ENCODE measurements around the gene MARCHF9. TPM values are rescaled to one million over a fixed set of nuclear protein-coding genes. Genes with fewer than 3 reads are reported as not detected.

MARCHF9 gene
- total RNA-seq, 1 donor from 2014 or later: 13.8 TPM

- Histone ChIP-seq H3K4me1 (peaks cover 50% of the 10 kb centered on the region), H3K27ac (replicated peaks) (peak overlapping the region; percentile 77), H3K9me3 (replicated peaks) (no peaks in the 10 kb centered on the region), H3K4me3 (peak overlapping the region; percentile 68), H3K36me3 (no peaks in the 10 kb centered on the region), H3K27me3 (ENCODE audit: low read depth) (peaks cover 82% of the 10 kb centered on the region)
- TF ChIP-seq CTCF (IDR thresholded peaks at IDR 0.05; ENCODE audit: borderline replicate concordance): no peak
- DNase-seq: no peak
- intact Hi-C loops (cut with micrococcal nuclease): no loop called here
These were observed 15.5 kb upstream of the MARCHF9 start for GRCh38 chr12:57739387-57739786.

DNA sequence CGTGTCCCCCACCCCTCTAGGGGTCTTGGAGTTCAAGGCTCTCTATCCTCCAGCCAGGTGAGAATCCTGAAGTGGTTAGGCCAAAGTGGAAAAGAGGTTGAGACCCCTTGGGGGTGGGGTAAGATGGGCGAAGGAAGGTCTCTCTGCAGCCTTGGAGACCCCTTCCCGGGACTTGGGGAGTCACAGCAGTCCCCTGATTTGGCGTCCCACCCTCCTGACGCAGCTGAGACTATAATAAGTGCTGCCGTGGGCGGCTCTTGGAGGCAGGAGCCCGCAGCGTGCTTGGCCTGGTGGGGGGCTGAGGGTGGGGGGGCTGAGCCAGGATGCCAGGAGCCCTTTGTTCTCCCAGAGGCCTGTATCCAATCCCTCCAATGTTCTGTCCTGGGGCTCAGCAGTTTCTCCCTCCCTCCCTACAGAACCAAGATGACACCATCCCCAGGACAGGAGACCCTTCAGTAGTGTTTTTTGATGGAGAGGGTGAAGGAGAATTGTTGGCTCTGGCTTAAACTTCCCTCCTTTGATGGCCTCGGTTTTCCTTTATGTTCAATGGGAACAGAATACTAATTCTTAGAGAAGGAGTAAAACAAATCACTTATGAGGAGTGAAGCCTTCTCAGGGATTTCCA, 14.9 kb upstream of the MARCHF9 start:
- Histone ChIP-seq H3K27me3 (ENCODE audit: low read depth) (peaks cover 76% of the 10 kb centered on the region), H3K4me1 (peaks cover 55% of the 10 kb centered on the region)
- intact Hi-C loops (cut with micrococcal nuclease): no loop called here

DNA sequence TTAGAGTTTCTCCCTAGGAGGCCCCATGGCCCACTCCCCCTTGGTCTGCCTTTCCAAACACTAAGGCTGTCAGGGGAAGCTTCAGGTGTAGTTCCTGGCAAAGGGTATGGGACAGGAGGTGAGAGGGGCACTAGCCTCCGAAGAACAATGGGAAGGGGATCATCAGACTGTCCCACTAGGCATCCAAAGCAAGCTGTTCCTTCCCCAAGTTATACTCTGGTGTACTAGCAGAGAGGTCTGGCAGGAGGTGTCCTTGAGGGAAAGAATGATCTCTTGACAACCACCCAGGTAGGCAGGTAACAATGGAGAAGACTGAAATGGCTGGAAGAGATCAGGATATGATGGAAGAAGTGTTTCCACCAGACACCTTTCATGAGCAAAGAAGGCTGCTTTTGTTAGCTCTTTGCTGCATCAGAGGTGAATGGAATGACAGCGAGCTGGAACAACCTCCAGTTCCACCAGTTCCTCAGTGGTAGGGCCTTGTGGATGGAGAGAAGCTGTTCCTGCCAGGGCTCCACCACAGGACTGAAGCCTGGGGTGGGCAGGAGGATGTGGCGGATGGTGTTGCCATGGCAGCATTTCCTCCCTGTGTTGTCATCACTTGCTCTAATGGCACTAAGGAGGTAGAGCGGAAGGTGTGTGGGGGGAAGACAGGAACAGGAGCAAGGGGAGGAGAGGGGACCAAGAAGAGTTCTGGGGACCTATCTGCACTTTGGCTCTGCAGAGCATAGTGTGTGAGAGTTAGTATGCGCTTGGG, 14.1 kb upstream of the MARCHF9 start:
- TF ChIP-seq CTCF (IDR thresholded peaks at IDR 0.05; ENCODE audit: borderline replicate concordance): no peak
- no peaks in the 10 kb centered on the region for H3K9me3 ChIP-seq (replicated peaks)
- H3K4me3 ChIP-seq: peak overlapping the region; percentile 68
- H3K27ac ChIP-seq (replicated peaks): peak overlapping the region; percentile 77
- DNase-seq: no peak
- peaks cover 68% of the 10 kb centered on the region for H3K27me3 ChIP-seq (ENCODE audit: low read depth)
- H3K4me1 ChIP-seq: peaks cover 55% of the 10 kb centered on the region
- no peaks in the 10 kb centered on the region for H3K36me3 ChIP-seq
- intact Hi-C loops (cut with micrococcal nuclease): no loop called here

More for the DNA sequence above, 14.9 kb upstream of the MARCHF9 start:
- Histone ChIP-seq H3K9me3 (replicated peaks) (no peaks in the 10 kb centered on the region), H3K27ac (replicated peaks) (peak overlapping the region; percentile 77), H3K4me3 (peak overlapping the region; percentile 68), H3K36me3 (no peaks in the 10 kb centered on the region)
- DNase-seq: no peak
- no peak for TF ChIP-seq CTCF (IDR thresholded peaks at IDR 0.05; ENCODE audit: borderline replicate concordance)

DNA sequence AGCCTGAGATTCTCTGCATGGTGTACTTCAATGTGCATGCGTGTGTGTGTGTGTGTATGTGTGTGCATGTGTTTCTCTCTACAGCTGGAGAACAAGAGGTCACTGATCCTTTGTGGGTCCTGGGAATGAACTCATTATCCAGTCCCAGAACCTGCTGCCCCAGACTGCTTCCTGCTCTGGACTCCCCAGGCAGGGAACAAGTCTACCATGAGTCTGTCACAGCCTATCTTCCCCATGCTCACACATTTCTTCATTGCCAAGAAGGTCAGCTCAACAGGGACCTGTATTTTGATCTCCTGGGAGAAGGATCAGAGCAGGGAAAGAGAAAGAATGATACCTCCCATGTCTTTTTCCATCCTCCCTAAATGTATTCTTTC, 13.5 kb upstream of the MARCHF9 start:
- Histone ChIP-seq H3K36me3 (peaks cover 2% of the 10 kb centered on the region), H3K4me3 (peak overlapping the region; percentile 68), H3K4me1 (peaks cover 55% of the 10 kb centered on the region), H3K9me3 (replicated peaks) (no peaks in the 10 kb centered on the region), H3K27me3 (ENCODE audit: low read depth) (peaks cover 62% of the 10 kb centered on the region), H3K27ac (replicated peaks) (peak overlapping the region; percentile 77)
- intact Hi-C loops (cut with micrococcal nuclease): no loop called here
- no peak for TF ChIP-seq CTCF (IDR thresholded peaks at IDR 0.05; ENCODE audit: borderline replicate concordance)
- DNase-seq: no peak

GRCh38 chr12:57741844-57742738, 12.8 kb upstream of the MARCHF9 start:
- H3K9me3 ChIP-seq (replicated peaks): no peaks in the 10 kb centered on the region
- H3K27ac ChIP-seq (replicated peaks): peak overlapping the region; percentile 75
- H3K4me3 ChIP-seq: peak overlapping the region; percentile 68
- H3K4me1 ChIP-seq: peaks cover 49% of the 10 kb centered on the region
- peaks cover 8% of the 10 kb centered on the region for H3K36me3 ChIP-seq
- DNase-seq: no peak
- TF ChIP-seq CTCF (IDR thresholded peaks at IDR 0.05; ENCODE audit: borderline replicate concordance): no peak
- H3K27me3 ChIP-seq (ENCODE audit: low read depth): peaks cover 55% of the 10 kb centered on the region
- intact Hi-C loops (cut with micrococcal nuclease): no loop called here
